ENCODE data around the gene KCNQ1. TPM values are rescaled to one million over a fixed set of nuclear protein-coding genes. Genes with fewer than 3 reads are reported as not detected.

The KCNQ1 gene
- total and polyA plus RNA-seq, 2 of the 13 experiments (the other 11 are each of a cell fraction or from before 2014, with no cell fraction given), result 0.02 to 0.08 TPM

GRCh38 chr11:2400762-2401435 lies 43.9 kb upstream of the KCNQ1 start (continued):
- TF ChIP-seq ZBTB40 (IDR thresholded peaks at IDR 0.05) (no peak), ZBTB40 (CRISPR knock-in tag; IDR thresholded peaks at IDR 0.05) (no peak; the same call in 1 of the 2 replicates), SIN3A (IDR thresholded peaks at IDR 0.05; ENCODE audit: borderline replicate concordance, low read depth, low read length) (peak; percentile 26; the same call in 1 of the 2 replicates), SATB2 (CRISPR knock-in tag; IDR thresholded peaks at IDR 0.05) (0 out of 2 replicates have a peak, but pooled peaks have one; percentile 45), GFI1 (CRISPR knock-in tag; IDR thresholded peaks at IDR 0.05; ENCODE audit: borderline replicate concordance) (peak; percentile 1; the same call in 1 of the 2 replicates), ARID2 (CRISPR knock-in tag; IDR thresholded peaks at IDR 0.05; ENCODE audit: borderline replicate concordance) (no peak), LRRFIP1 (CRISPR knock-in tag; conservative IDR thresholded peaks at IDR 0.05) (no peak), ZFX (CRISPR knock-in tag; IDR thresholded peaks at IDR 0.05; ENCODE audit: low read depth) (peak; percentile 92), HMGXB4 (CRISPR knock-in tag; IDR thresholded peaks at IDR 0.05; ENCODE audit: borderline replicate concordance in 1 of 2, low read depth in 1 of 2) (0 out of 4 replicates have a peak, but pooled peaks of 1 of the 2 experiments have one; percentile 6), ZNF773 (CRISPR knock-in tag; IDR thresholded peaks at IDR 0.05; ENCODE audit: borderline replicate concordance) (0 out of 2 replicates have a peak, but pooled peaks have one; percentile 28), KDM3A (CRISPR knock-in tag; IDR thresholded peaks at IDR 0.05; ENCODE audit: low read depth) (no peak), ZSCAN9 (CRISPR knock-in tag; IDR thresholded peaks at IDR 0.05; ENCODE audit: borderline replicate concordance) (peak; percentile 2; the same call in 1 of the 2 replicates), ZNF253 (CRISPR knock-in tag; IDR thresholded peaks at IDR 0.05; ENCODE audit: borderline replicate concordance) (0 out of 2 replicates have a peak, but pooled peaks have one; percentile 15), ZNF501 (CRISPR knock-in tag; IDR thresholded peaks at IDR 0.05) (peak; percentile 8; the same call in 1 of the 2 replicates), EED (CRISPR knock-in tag; IDR thresholded peaks at IDR 0.05) (no peak; the same call in 1 of the 2 replicates)

Data from HepG2 (cell line).